A673 (cell line): ENCODE results near the gene PJVK. TPM values are rescaled to one million over a fixed set of nuclear protein-coding genes. Genes with fewer than 3 reads are reported as not detected.

ENCODE experiments used
- BruUV-seq: library from RNA; stranded (reverse); fragments of 400-500 nt; replicated peaks from 2 replicates; lab custom pipeline; 2021; lab: Mats Ljungman, UMichigan
- CTCF ChIA-PET: fragments of 300-600 bp; sonication (Branson Sonifier 250); formaldehyde crosslinking; loops from one replicate; lab custom pipeline; 2022; ENCODE audit warnings: antibody characterized with exemption; lab: Charles Lee
- POLR2A ChIA-PET: fragments of 300-600 bp; sonication (Branson Sonifier 250); formaldehyde crosslinking; loops from one replicate; lab custom pipeline; 2022; ENCODE audit warnings: antibody characterized with exemption; ENCODE audit not compliant: low non-redundant PET; lab: Charles Lee
- DNase-seq: peaks from one replicate; pipeline ENCODE4 v3.0.0-alpha.2; 2015; ENCODE audit warnings: low spot score
- H3K27ac ChIP-seq: fragments of 200-600 bp; sonication (generic); 2 replicates; pipeline ENCODE4 v1.5.1; 2016; ENCODE audit warnings: mixed run types, low read depth, mild to moderate bottlenecking, mixed read lengths, antibody characterized with exemption, low read length; ENCODE audit not compliant: poor library complexity, severe bottlenecking
- H3K27me3 ChIP-seq: fragments of 200-600 bp; sonication (generic); replicated peaks from 2 replicates; pipeline ENCODE4 v1.6.1; 2017; ENCODE audit warnings: mixed run types, low read depth, mild to moderate bottlenecking, mixed read lengths, antibody characterized with exemption, low read length; ENCODE audit not compliant: insufficient read depth, poor library complexity
- H3K36me3 ChIP-seq: fragments of 200-600 bp; sonication (generic); 2 replicates; pipeline ENCODE4 v1.6.1; 2016; ENCODE audit warnings: mixed run types, mild to moderate bottlenecking, mixed read lengths, antibody characterized with exemption, low read length; ENCODE audit not compliant: insufficient read depth, poor library complexity, severe bottlenecking
- H3K4me1 ChIP-seq: fragments of 200-600 bp; sonication (generic); 2 replicates; pipeline ENCODE4 v1.6.1; 2017; ENCODE audit warnings: mixed run types, mild to moderate bottlenecking, mixed read lengths, antibody characterized with exemption, low read length; ENCODE audit not compliant: insufficient read depth, poor library complexity, severe bottlenecking
- H3K4me3 ChIP-seq: fragments of 200-600 bp; sonication (generic); 2 replicates; pipeline ENCODE4 v1.5.1; 2016; ENCODE audit warnings: low read depth, mixed run types, mild to moderate bottlenecking, mixed read lengths, low read length; ENCODE audit not compliant: poor library complexity, severe bottlenecking
- H3K9me3 ChIP-seq: fragments of 200-600 bp; sonication (generic); 2 replicates; pipeline ENCODE4 v1.6.1; 2016; ENCODE audit warnings: mixed run types, low read depth, mild to moderate bottlenecking, mixed read lengths, antibody characterized with exemption, low read length; ENCODE audit not compliant: poor library complexity, severe bottlenecking
- EZH2 ChIP-seq: fragments of 200-600 bp; sonication (generic); IDR thresholded peaks from 2 replicates; pipeline ENCODE4 v1.6.1; 2017; ENCODE audit warnings: borderline replicate concordance, low read depth, mild to moderate bottlenecking, mixed read lengths, antibody characterized with exemption, low read length; ENCODE audit not compliant: poor library complexity, severe bottlenecking
- intact Hi-C: fragments of 100-400 bp; cut with micrococcal nuclease; formaldehyde crosslinking; loops from one replicate; pipeline ENCODE4 v1.10.0; 2022; ENCODE audit not compliant: unreplicated experiment
- total RNA-seq: library from RNA; stranded (reverse); gene quantifications from 2 replicates; pipeline ENCODE4 v1.2.3, GENCODE V29; 2021
- TF ChIP-seq, protein P1 (sequence below): fragments of 300-800, 200-600 bp; sonication (generic); conservative IDR thresholded peaks from 2 replicates; pipeline ENCODE4 v1.5.1; 2017; ENCODE audit warnings: low read depth, mild to moderate bottlenecking, antibody characterized with exemption, low read length, moderate library complexity, mixed read lengths

Gene PJVK
- total RNA-seq, 1 experiment from 2014 or later: 1.9 TPM

- no peaks in the 10 kb centered on the region for H3K27me3 ChIP-seq
- BruUV-seq: no TSS peak
- intact Hi-C loops: no loop called here
- peak overlapping the region; percentile 71 for H3K27ac ChIP-seq
- no peak overlapping the region for H3K4me3 ChIP-seq
- TF ChIP-seq, protein P1, sequence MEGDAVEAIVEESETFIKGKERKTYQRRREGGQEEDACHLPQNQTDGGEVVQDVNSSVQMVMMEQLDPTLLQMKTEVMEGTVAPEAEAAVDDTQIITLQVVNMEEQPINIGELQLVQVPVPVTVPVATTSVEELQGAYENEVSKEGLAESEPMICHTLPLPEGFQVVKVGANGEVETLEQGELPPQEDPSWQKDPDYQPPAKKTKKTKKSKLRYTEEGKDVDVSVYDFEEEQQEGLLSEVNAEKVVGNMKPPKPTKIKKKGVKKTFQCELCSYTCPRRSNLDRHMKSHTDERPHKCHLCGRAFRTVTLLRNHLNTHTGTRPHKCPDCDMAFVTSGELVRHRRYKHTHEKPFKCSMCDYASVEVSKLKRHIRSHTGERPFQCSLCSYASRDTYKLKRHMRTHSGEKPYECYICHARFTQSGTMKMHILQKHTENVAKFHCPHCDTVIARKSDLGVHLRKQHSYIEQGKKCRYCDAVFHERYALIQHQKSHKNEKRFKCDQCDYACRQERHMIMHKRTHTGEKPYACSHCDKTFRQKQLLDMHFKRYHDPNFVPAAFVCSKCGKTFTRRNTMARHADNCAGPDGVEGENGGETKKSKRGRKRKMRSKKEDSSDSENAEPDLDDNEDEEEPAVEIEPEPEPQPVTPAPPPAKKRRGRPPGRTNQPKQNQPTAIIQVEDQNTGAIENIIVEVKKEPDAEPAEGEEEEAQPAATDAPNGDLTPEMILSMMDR: no peak
- TF ChIP-seq EZH2: no peak
- no peak for DNase-seq
- H3K4me1 ChIP-seq: peaks cover 15% of the 10 kb centered on the region
- ChIA-PET CTCF (no interaction called here), POLR2A (no interaction called here)
- peaks cover 33% of the 10 kb centered on the region for H3K36me3 ChIP-seq
- H3K9me3 ChIP-seq: no peaks in the 10 kb centered on the region
Observed at GRCh38 chr2:178506949-178507348, 55.8 kb downstream of the PJVK start.

- intact Hi-C loops: no loop called here
- peaks cover 19% of the 10 kb centered on the region for H3K4me1 ChIP-seq
- TF ChIP-seq, protein P1: no peak
- TF ChIP-seq EZH2: no peak
- H3K9me3 ChIP-seq: no peaks in the 10 kb centered on the region
- no peak overlapping the region for H3K27ac ChIP-seq
- ChIA-PET POLR2A (no interaction called here), CTCF (no interaction called here)
- no TSS peak for BruUV-seq
- DNase-seq: no peak
- H3K4me3 ChIP-seq: no peak overlapping the region
- H3K36me3 ChIP-seq: peaks cover 18% of the 10 kb centered on the region
- no peaks in the 10 kb centered on the region for H3K27me3 ChIP-seq
Observed at GRCh38 chr2:178508646-178509045, 57.5 kb downstream of the PJVK start.

DNA sequence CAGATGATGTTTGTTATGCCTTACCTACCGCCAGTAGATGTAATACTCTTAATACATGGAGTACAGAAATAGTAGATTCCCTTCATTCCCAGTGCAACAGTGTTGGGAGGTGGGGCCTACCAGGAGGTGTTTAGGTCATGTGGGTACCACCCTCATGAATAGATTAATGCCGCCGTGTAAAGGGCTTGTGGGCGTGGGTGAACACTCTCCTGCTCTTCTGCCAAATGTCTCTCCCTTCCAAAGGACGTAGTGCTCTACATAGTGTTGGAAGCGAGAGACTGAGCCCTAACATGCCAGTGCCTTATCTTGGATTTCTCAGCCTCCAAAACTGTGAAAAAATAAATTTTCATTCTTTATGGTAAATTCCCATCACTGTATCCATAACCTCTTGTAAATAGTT lies 59.2 kb downstream of the PJVK start:
- no peak for DNase-seq
- POLR2A ChIA-PET: no interaction called here
- CTCF ChIA-PET: no interaction called here
- intact Hi-C loops: no loop called here
- no TSS peak for BruUV-seq
- Histone ChIP-seq H3K4me3 (no peak overlapping the region), H3K27me3 (no peaks in the 10 kb centered on the region), H3K27ac (no peak overlapping the region), H3K36me3 (peaks cover 7% of the 10 kb centered on the region), H3K4me1 (peaks cover 19% of the 10 kb centered on the region), H3K9me3 (no peaks in the 10 kb centered on the region)
- no peak for TF ChIP-seq EZH2
- TF ChIP-seq, protein P1: no peak

Other genes with a start within 250 kb of the PJVK start
- 62.6 and 66.4 TPM in 2 replicates for gene PRKRA, start 203 bp upstream of the PJVK start, total RNA-seq
- 17.1 and 18.4 TPM in 2 replicates for gene FKBP7, start 27.2 kb downstream of the PJVK start, total RNA-seq
- 26.6 and 27.0 TPM in 2 replicates for gene PLEKHA3, start 29.1 kb downstream of the PJVK start, total RNA-seq